Activated CD8-positive, alpha-beta memory T cell treated with anti-CD3 and anti-CD28 coated beads, Interleukin-2, amount 50 U/mL, for 24 hours (primary cell): Measurements from ENCODE around the gene KCNH8.

Source experiments
- DNase-seq: peaks from one replicate; pipeline ENCODE4 v3.0.0-alpha.2; 2020; ENCODE audit errors: extremely low read depth

Gene KCNH8

DNA sequence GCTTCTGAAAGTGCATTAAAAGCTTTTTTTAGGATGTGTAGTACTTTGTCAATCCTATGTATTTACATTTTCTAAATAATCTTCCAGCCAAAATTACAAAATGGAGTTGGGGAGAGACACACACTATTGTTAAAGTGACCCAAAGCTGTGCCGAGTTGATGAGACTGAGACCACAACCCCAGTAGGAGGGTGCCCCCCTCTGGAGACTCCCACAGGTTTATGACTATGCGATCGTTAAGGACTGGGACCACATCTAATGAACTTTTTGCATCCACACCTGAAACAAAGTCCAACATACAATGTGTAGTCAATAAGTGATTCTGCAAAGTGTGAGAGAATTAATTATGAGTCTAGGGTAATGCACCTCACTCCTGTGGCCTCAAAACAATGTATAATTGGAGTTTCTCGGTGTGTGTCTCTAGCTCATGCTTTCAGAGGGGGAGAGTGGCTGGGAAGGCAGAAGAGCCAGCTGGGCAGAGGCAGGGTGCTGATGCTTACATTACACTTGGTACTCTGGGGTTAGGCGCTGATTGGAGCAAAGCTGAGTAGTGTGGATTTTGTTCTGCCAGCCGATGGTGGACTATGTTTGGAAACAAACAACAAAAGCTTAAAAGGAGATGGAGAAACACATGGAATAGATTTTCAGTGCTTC is 102.8 kb downstream of the KCNH8 start:
- no peak for DNase-seq

DNA sequence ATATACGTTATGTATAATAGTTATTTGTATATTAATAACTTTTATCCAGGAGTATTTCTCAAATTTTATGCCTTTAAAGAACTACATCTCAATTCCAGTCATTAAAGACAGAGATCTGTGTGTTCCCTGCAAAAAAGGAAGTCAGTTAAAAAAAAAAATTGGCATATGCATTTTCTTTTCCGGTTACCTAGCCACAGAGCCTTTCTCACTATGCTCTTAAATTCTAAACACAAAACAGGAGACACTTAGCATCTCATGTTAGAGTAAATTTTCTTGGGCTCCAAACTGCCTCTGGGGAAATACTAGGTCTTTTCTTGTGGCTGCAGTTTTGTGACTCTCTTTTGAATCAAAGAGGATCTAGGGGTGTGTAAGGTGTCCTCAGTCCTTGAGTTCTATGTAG is 105.9 kb downstream of the KCNH8 start:
- no peak for DNase-seq

DNA sequence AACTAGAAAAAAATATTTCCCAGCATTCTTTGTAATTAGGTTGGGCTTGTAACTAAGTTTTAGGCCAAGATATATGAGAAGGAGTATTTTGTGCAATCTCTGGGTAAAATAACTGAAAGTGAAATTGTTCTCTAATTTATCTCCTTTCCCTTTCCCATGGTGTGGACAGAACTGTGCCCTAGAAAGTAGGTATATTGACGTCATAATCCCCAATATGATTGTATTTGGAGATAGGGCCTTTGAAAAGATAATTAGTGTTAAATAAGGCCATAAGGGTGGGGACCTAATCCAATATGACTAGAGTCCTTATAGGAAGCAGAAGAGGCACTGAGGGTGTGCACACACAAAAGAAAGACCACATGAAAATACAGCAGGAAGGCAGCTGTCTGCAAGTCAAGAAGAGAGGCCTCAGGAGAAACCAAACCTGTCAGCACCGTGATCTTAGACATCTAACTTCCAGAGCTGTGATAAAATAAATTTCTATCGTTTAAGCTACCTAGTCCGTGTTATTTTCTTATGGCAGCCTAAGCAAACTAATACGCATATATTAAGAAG is 106.6 kb downstream of the KCNH8 start:
- no peak for DNase-seq

DNA sequence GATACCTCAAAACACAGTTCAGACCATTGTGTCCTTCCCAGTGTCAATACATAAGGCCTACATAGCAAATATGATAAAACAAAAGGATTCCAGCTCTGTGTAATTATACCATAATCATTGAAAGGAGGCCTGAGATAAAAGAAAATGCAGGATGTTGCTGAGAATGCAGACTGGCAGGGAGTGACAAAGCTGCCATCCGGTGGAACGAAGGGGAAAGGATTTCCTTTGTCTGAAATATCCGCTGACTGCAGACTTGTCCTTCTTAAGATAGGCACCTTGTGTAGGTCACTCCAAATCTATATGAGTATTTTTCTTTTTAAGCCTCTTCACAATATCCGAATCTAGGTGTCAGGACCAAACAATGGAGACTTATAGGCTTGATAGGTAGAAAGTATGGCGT is 108.0 kb downstream of the KCNH8 start:
- no peak for DNase-seq

DNA sequence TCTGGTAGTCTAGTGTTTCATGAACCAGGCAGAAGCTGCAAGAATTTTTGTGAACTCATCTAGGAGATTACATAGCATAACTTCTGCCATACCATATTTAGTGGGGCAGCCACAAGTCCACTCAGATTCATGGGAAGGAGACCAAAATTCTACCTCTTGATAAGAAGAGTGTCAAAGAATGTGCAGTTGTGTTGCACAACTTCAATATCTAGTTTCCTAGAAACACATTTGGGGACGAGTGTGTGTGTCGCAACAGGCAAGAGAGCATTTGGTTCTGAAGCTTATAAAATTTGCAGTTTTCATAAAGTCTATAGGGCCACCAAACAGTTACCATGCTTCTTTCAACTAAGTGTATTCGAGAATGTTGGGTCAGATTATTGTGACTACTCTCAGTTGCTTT is 115.3 kb downstream of the KCNH8 start:
- DNase-seq = no peak

DNA sequence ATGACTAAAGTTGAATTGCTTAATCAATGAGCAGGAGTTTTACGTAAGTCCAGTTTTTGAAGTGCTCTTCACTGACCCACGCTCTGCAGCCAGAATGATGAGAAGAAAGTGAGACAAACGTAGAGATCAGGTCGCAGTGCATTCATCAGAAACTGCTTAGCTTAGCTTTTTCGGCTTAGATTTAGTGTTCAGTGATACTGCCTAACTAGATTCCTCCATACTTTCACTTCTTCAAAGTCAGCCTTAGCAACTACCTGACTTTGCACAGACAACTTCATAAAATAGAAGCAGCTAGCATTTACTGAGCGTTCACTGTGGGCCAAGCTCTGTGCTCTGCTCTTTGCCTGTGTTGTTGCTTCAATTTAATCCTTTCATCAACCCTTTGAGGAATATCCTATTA is 116.1 kb downstream of the KCNH8 start:
- DNase-seq = no peak

DNA sequence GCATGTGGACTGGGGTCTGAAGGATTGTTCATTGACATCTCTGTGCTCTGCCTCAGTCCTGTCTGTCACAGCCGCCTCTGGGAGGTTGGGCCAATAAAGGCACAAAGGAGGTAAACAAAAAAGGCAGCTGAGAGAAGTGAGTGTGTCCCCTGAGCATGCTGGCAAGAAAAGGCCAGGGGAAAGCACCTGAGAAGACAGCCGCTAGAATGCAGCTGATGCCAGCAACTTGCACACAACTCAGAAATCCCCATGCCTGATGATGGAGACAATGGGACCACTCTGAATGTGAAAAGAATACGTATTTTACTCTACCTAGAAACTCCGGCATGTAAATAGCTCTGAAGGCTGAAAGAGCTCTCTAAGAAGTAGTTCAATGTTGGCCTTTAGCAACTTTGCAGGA is 118.7 kb downstream of the KCNH8 start:
- no peak for DNase-seq

DNA sequence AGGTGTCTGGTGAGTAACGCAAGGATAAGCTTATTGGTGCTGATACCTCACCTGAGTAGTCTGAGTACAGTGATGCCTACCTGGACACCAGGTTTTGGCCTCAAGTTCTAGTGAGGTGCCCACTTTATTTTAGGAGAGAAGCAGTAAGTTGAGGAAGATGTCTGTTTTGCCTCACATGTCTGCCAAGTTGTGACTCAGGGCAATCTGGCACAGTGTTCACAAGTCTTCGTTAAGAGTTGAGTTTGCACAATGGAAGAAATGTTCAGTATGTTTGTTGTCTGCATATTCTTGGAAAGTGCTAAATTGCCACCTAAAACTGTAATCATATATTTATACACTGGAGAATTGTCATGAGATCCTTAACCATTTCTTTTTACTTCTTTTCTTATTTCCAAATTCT is 122.2 kb downstream of the KCNH8 start:
- DNase-seq = no peak

DNA sequence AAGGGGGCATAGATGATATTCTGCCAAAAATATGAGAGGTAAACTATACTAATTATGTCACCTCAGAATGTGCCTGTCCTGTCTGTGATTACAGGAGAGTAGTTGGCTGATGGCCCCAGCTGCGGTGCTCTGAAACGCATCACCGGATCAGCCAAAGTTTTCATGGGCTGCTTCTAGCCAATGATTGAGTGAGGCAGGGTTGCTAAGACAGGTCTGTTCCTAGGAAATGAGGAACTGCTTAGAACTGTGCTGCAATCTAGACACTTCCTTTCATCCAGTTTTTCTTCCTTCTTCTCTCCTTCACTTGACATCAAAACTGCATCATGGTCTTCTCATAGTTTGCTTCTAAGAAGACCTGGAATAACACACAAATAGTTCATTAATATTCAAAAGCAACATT is 124.0 kb downstream of the KCNH8 start:
- no peak for DNase-seq

DNA sequence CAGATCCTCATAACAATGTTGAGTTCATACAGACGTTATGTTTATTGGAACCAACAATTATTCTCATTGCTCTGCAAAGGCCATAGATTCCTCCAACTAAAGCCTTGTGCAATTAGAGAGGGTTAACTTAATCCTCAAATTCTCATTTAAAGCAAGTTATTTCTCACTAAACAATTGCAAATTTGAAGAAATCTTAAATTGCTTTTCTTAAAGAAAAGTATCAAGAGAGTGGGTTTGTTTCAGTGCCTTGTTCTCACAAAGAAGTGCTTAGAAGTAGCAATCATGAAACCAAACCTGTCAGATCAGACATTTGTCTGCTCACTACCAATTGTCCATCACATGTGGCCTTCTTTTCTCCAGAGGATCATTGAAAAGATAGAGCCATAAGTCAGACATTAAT is 124.8 kb downstream of the KCNH8 start:
- no peak for DNase-seq

DNA sequence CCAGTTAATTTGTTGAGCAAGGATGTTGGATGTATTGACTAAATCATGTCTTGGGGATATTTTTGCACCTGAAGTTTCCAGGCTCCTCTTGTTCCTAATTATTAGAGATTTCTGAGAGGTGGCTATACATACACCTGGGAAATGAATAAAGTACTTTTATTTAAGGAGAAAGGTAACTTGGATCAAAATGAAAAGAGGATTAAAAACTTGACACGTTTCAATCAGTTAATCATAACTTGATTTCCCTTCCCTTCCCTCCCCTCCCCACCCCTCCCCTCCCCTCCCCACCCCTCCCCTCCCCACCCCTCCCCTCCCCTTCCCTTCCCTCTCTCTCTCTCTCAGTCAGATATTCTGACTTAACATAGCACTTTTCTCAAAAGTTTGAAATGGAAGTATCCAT is 126.3 kb downstream of the KCNH8 start:
- DNase-seq = no peak

DNA sequence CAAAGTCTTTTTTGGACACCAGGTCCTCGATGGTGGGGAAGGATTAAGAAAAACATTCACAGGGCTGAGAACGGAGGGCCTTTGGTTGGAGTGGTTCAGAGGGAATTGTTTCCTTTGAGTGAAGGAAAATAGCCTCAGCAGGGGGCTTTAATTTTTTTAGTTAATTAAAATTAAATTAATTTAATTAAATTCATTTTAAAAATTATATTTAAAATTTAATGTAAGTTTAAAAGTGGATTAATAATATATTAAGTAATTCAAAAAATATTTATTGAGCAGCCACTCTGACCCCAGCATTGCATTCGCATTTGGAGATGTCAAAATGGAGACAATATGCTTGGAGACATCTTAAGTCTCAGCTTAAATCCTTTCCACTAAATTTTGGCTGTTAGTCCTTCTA is 136.7 kb downstream of the KCNH8 start:
- no peak for DNase-seq

DNA sequence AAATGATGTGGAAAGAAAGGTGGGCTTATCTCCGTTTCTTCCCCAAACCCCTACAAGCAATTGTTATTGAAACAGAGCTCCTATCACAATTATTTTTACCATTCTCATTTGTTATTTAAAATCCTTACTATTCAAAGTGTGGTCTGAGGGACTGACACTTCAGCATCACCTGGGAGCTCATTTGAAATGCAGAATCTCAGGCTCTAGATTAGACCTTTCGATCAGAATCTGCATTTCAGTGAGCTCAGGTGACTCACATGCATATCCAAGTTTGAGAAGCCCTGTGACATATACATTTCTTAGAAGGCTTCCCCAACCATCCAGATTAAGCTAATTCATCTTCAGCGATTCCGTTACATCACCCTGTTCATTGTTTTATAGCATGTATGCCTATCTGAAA is 145.0 kb downstream of the KCNH8 start:
- no peak for DNase-seq

DNA sequence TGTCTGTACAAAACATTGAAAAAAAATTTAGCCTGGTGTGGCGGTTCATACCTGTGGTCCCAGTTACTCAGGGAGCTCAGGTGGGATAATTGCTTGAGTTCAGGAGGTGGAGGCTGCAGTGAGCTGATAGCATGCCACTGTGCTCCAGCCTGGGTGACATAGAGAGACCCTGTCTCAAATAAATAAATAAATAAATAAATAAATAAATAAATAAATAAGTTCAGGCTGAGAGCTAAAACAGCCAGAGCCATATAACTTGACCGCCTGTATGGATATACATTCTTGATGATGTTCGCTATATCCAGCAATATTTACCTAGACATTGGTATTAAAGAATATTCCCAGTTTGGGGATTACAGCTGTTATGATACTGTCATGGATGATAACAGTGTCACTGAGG is 146.9 kb downstream of the KCNH8 start:
- no peak for DNase-seq

DNA sequence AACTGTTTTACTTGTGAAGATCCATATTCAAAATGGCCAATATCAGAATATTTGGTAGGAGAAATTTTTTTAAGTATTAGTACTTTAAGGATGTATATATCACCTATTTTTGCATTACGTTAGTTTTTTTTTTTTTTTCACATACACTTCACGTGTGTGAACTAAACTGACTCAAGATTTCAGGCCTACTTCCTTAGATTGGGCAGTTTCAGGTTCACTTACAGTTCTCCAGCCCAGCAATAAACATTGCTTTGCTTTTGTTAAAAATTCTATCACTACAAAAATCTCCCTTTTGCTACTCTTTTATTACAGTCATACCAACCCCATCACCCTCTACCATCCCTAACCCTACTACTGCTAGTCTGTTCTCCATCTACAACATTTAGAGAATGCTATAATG is 183.6 kb downstream of the KCNH8 start:
- DNase-seq = no peak

DNA sequence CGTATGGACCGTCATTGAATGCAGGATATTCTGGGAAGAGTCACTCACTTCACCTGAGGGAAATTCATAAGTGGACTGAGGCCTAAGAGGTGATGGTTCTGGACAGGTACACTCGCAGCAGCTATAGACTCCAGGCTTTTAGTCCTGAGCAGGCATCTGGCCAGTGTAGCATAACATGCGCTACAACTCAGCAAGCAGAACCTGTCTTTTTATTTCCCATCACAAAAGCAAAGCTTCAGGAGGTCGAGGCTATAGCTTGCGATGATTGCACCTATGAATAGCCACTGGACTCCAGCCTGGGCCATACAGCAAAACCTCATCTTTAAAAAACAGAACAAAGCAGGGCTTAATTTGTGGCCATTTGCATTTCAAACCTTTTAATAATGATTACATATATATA is 185.8 kb downstream of the KCNH8 start:
- no peak for DNase-seq

DNA sequence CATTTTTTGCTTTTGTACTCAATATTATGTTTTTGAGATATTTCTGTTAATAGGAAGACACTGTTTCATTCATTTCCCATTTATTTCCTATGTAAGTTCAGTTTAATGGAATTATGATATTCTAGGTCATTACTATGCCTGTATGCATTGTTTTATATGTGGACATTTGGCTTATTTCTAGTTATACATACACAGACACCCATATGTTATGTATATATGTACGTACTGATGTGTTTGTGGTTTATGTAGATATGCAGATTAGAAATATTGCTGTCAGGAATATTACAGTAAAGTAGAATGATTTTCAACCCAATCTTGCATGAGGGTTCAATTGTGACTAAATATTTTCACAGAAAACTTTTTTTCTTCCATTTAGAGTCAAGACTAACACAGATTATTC is 190.5 kb downstream of the KCNH8 start:
- DNase-seq = no peak

DNA sequence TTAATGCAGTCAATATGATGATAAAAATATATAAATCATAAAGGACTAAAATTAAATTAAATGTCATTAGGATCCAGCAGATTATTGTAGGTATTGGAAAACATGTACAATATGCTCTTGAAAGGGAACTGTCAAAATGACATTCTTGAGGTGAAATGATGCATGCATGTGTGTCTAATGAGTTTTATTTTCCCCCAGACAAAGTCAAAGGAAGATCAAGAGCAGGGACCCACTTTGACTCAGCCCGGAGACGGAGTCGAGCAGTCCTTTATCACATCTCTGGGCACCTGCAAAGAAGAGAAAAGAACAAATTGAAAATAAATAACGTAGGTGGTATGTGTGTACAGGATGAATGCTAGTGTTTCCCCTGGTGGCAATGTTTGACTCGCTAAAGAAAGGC is 194.1 kb downstream of the KCNH8 start:
- DNase-seq = no peak

DNA sequence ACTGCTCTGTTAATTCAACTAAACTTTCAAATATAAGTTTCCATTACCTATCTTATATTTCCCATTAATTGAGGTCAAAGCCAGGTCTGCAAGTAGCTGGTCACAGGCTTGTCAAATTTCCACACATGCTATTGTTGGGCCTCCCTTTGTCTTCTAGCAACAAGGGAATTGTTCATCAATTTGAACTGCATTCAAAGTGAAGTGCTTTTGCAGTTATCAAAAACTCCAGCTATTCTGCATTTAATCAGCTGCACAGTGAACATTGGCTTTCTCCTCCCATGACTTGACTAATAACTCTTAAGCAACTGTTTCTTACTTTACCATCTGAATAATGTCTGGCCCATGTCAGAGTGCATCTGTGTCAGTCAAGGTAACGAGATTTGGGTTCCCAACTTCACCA is 198.4 kb downstream of the KCNH8 start:
- no peak for DNase-seq

DNA sequence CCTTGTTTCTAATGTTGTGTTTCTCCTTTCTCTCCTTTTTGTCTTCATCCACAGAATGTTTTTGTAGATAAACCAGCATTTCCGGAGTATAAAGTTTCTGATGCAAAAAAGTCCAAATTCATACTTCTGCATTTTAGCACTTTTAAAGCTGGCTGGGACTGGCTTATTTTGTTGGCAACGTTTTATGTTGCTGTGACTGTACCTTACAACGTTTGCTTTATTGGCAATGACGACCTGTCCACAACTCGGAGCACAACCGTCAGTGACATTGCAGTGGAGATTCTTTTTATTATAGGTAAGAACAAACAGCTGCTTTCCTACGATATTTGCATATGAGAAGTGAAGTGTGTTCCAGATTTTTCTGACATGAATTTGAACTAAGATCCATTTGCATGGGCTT is 199.4 kb downstream of the KCNH8 start:
- no peak for DNase-seq

DNA sequence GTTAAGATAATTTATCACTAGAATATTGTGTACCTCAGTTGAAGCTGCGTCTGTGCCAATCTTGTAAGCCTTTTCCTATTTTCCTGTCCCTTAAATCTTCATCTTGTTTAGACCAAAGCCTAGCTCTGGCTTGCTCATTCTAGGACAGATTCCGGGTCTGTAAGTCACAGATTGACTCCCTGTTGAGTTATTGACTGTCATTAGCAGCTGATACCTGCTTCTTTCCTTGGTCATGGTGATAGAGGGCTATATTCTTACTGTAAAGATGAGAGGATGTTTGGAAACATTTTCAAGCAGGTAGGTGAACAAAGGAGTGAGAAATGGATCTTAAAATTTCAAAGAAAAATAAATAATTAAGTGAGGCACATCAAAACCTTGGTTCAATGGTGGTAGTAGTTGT is 200.2 kb downstream of the KCNH8 start:
- DNase-seq = no peak

DNA sequence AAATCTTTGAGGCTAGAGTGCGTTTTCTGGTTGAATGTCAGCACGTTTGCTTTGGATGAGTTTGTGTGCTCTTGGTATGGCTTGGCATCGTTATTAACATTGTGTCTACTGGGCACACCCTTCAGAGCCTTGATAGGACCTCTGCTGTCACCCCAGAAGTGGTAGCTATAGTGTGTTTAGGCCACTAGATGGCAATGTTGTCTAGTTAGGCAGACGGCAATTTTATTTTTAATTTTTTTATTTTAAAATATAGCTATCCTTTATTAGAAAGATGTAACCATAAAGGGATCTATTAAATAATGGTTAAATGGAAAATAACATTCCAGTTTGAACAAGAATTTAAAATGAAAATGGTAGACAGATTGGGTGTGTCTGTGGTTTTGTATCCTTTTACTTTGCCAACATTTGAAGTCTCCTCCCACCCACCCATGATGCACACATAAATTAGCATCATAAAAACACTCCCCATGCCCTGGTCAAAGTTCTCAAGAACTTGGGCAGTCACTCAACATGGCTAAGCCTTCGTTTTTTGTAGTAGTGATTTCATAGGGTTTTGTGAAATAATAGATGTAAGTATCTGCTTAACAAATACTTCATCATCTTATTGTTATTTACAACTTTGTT is 200.7 kb downstream of the KCNH8 start:
- DNase-seq = no peak

DNA sequence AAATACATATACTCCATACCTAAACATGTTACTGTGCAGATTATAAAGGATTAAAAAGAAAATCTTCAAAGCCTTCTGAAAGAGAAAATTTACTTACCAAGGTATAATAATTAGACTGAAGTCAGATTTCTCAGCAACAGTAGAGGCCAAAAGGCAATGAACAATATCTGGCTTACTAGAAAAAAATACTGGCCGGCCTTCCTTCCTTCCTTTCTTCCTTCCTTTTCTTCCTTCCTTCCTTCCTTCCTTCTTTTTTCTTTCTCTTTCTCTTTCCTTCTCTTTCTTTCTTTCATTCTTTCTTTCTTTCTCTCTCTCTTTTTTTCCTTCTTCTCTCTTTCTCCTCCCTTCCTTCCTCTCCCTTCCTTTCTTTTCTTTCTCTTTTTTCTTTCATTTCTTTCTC is 209.6 kb downstream of the KCNH8 start:
- no peak for DNase-seq

DNA sequence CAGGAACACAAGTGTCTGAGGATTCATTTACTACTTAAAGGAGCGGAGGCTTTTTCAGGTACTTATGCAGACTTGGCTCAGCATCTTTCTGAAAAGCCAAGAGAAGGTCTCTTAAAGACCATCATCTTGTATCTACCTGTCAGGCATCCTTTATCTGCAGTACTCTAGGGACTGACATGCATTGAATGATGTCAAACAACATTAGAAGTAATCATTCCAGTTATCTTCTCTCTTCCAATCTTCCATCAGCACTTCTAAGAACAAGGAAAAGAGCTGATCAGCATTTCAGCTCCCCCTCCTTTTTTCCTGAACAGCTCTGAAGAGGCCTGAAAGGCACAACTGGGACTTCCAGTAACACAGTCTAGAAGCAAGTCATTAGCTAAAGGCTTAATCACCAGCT is 214.8 kb downstream of the KCNH8 start:
- no peak for DNase-seq
